NCI-H446 (cell line): ENCODE results near the gene ARL11.

Source experiments
- DNase-seq, 2 experiments: peaks; one replicate each; lab custom pipeline; 2025; lab: John Stamatoyannopoulos, UW

Gene ARL11

DNA sequence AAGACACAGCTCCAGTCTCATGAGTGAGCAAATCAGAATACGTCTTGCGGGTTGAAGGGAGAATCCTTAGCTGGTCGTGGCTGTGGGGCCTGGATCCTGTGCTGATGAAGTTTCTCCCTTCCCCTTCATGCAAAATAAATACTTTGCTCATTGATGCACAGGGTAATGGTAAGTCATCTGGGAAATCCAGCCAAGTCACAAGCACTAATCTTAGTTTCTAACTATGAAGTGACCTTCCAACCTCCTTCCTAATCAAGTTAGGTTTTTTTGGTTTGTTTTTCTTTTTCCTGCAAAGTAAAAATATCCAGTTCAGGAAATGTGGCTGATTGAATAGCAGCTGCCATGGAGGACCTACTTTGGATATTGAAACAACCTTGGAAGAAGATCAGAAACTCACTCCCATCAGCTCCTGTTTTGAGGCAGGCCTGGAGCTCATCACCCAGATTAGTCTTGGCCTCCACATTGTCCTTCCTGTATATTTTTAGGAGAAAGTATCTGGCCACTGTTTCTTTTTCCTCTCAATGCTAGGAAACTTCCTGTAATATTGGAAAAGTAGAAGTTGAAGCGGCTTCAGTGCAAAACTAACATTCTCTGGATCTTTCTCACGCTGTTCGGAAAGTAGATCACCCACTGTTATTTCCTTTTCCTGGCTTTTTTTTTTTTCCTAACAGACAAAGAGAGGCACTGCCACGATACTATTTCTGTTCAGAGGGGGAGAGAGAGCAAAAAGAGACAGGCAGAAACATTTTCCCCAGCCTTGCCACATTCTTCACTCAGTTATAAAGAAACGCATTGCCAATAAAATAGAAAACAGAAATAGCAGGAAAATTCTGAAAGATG is 12.3 kb upstream of the ARL11 start:
- no peak for DNase-seq

DNA sequence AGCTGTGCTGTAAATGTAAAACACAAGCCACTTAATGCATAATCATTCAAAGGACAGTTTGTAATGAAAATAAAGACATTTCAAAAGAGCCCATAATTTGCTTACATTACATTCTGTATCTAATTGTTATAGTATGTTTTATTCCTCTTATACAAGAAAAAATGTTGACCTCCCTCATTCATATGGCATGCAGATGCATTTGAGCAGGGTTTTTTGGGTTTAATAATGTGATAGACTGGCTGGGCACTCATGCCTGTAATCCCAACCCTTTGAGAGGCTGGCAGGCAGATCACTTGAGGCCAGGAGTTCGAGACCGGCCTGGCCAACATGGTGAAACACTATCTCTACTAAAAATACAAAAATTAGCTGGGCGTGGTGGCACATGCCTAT is 11.6 kb upstream of the ARL11 start:
- DNase-seq = no peak

- no peak for DNase-seq
Observed at GRCh38 chr13:49620170-49620621, 8.1 kb upstream of the ARL11 start.

DNA sequence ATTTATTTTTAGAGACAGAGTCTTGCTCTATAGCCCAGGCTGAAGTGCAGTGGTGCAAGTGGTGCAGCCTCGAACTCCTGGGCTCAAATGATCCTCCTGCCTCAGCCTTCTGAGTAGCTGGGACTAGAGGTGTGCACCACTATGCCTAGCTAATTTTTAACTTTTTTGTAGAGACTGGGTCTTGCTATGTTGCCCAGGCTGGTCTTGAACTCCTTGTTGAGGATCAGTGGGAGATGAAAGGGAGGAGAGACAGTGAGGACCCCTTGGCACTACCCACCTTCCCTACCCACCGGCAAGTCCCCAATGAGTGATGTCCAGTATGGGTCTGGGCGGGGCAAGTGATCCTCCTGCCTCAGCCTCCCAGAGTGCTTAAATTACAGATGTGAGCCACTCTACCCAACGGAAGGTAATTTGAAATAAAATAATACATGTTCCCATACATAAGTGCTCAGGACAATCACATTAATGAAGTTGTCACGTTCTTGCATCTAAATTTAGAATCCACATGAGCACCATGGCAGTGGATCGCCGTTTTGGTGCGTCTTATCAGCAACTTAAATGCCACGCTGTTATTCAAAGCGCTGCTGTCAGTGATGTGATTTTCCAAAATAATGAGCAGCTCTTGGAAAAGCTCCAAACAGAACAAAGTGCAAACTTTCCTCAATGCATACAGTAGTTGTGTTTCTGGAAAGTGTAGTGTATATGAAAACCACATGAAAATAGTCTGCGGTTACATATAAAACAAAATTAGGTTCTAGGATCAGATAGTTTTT is 5.9 kb upstream of the ARL11 start:
- no peak for DNase-seq

DNA sequence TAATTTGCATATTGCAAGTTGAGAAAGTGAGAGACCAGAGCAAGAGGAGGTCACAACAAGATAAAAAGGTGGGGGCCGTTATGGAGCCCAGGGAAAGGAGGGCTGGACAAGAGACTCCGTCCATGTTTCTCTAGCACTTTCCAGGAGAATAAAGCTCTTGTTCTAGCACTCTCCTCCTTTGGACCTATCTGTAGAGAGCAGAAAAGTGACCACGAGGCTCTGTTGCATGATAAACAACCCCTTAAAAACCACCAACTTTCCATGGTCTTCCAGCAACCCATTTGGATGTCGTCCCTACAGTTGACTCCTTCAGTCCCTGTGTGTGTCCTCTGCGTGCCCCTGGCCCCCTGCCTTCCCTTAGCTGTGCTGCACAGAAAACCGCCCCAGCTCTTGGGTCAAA is 4.1 kb upstream of the ARL11 start:
- DNase-seq = no peak

GRCh38 chr13:49625392-49626079 is 2.8 kb upstream of the ARL11 start:
- no peak for DNase-seq

DNA sequence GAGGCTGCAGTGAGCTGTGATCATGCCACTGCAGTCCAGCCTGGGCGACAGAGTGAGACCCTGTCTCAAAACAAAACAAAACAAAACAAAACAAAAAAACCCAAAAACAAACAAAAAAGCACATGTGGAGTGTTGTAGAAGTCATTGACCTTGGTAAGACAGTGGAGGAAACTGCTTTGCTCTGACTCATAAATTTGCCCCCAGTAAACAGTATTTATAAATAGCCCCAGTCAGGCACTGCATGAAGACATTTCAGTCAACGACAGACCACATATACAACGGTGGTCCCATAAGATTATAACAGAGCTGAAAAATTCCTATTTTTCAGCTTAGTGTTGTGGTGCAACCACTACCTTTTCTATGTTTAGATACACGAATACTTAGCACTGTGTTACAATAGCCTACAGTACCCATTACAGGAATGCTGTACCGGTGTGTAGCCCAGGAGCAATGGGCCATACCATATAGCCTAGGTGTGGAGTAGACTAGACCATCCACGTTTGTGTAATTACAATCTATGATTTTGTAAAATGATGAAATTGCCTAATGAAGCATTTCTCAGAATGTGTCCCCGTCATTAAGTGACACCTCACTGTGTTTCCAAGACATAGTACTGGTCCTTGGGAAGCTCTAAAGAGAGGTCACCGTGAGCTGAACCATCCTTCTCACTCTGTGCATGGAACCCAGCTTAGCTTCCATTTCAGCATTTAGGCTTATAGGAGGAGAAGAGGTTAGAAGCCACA is 1.1 kb downstream of the ARL11 start:
- DNase-seq = no peak

- no peak for DNase-seq
Observed at GRCh38 chr13:49629947-49630346, 1.6 kb downstream of the ARL11 start.

DNA sequence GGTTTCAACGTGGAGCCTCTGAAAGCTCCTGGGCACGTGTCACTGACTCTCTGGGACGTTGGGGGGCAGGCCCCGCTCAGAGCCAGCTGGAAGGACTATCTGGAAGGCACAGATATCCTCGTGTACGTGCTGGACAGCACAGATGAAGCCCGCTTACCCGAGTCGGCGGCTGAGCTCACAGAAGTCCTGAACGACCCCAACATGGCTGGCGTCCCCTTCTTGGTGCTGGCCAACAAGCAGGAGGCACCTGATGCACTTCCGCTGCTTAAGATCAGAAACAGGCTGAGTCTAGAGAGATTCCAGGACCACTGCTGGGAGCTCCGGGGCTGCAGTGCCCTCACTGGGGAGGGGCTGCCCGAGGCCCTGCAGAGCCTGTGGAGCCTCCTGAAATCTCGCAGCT is 2.3 kb downstream of the ARL11 start:
- no peak for DNase-seq

DNA sequence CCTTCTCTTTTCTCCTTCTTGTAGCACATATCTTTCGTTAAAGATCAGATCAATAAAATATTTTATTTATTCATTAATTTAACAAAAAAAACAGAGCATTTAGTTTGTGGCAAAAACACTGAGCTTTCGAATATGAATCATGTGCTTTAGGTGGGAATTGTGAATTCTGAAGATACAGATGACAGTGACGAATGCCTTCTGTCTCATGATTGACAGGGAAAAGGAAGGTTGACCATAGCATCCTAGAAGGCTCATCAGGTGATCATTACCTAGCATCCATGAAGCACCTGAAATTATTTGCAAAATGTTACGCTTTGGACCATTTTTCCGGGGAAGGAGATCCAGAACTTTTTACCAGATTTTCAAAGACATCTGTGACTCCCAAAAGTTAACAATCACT is 3.8 kb downstream of the ARL11 start:
- no peak for DNase-seq

GRCh38 chr13:49633710-49634109 is 5.4 kb downstream of the ARL11 start:
- DNase-seq = no peak

GRCh38 chr13:49635599-49636433 is 7.5 kb downstream of the ARL11 start:
- DNase-seq = no peak

DNA sequence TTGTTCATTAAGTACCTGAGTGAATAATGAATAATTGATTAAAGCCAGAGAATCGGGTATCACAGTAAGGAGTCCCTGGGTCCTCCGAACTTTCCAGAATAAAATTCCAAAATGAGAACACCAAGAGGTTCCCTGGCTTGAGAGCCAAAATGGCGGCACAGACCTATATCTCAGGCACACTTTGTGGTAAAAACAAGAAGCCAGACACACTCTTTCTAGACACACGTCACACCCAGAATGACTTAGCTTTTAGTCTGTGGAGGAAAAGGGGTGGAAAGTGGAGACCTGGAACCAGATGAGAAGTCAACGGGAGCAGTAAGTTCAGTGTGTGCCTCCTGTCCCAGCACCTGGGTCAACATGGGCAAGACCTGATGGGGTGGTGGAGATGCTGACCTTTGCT is 8.4 kb downstream of the ARL11 start:
- DNase-seq = no peak

GRCh38 chr13:49638030-49638743 is 9.9 kb downstream of the ARL11 start:
- DNase-seq = no peak

DNA sequence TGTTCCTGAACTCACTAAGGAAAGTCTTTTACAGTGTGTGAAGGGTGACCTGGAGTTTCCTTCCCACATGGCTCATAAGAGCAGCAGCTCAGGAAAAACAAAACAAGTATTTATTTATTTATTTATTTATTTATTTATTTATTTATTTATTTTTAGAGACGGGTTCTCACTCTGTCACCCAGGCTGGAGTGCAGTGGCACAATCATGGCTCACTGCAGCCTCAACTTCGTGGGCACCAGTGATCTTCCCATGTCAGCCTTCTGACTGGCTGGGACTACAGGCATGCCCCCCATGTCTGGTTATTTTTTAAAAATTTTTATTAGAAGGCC is 10.4 kb downstream of the ARL11 start:
- no peak for DNase-seq

DNA sequence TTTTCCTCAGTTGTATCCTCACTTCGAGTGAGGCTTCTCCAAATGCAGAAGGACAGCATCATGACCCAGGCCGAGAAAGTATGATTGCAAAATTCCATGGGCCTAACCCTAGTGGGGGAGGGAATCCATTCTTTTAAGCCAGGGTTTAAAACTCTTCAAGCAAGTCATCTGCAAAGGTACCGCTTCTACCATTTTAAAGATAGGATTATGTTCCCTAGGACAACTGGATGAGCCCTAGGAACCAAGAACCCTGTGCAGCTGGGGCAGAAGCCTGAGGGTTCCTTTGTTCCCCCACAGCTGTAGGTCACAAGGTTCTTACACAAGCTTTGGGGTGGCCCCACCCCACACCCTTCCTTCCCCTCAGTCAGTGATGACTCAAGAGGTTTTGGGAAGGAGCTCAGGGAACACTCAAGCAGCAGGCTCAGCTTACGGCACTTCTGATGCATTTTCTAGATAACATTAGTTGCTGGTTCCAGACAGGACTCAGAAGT is 13.5 kb downstream of the ARL11 start:
- DNase-seq = no peak

GRCh38 chr13:49643035-49643646 is 14.8 kb downstream of the ARL11 start:
- DNase-seq = no peak

DNA sequence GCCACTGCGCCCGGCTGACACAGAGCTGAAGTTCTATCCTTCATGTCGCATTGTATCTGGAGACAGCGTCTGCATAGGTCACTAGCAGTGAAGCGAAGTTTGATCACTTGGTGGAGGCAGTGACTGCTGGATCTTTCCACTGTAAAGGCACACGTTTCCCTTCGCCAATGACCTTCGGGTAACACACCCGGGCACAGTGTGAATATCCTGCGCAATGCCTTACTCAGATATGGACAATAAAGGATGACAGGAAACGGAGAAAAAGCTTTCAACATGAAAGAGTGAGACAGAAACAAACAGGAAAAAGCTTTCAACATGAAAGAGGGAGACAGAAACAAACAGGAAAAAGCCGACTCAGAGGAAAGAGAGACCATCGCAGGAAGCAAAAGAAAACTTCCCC is 17.1 kb downstream of the ARL11 start:
- no peak for DNase-seq

DNA sequence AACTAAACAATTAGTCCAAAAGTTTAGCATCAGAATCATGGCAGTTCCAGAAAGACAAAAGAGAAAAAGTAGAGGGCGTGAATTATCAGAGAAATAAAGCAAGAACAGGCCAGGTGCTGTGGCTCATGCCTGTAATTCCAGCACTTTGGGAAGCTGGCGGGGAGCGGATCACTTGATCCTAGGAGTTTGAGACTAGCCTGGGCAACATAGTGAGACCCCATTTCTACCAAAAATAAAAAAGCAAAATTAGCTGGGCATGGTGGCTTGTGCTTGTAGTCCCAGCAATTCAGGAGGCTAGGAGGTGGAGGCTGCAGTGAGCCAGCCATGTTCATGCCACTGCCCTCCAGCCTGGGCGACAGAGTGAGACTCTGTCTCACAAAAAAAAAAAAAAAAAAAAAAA is 18.4 kb downstream of the ARL11 start:
- no peak for DNase-seq
